SU-DHL-6 (cell line): Measurements from ENCODE around the gene CRYBG1.

Source experiments
- EZH2phosphoT487 ChIP-seq: fragments of 200-600 bp; sonication (generic), shearing (Covaris generic); conservative IDR thresholded peaks from 2 replicates; pipeline ENCODE4 v1.6.1; 2018; ENCODE audit warnings: mild to moderate bottlenecking, antibody characterized with exemption, low read length, moderate library complexity, mixed read lengths
- TF ChIP-seq, protein P1 (sequence below): fragments of 200-600 bp; sonication (generic); IDR thresholded peaks from one replicate; pipeline ENCODE4 v1.5.1; 2017; ENCODE audit warnings: antibody characterized with exemption, mild to moderate bottlenecking, low read length, moderate library complexity; ENCODE audit not compliant: insufficient read depth, poor library complexity, severe bottlenecking

DNA sequence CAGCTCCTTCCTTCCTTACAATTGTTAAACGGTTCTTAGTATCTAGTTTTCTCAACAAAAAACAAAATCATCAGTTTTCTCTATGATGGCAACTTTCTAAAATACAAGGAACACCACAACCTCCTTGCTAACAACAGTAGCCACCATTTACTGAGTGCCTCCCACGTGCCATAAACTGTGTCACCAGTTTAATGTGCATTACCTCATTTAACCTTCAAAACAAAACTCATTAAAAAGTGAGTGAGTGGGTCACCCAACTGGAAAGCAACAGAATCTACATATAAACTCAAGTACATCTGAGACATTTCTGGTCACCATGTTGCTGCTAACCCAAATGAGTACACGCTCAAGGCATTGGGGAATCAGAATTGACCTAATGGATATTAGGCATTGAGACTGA is 257.8 kb downstream of the CRYBG1 start:
- TF ChIP-seq, protein P1, sequence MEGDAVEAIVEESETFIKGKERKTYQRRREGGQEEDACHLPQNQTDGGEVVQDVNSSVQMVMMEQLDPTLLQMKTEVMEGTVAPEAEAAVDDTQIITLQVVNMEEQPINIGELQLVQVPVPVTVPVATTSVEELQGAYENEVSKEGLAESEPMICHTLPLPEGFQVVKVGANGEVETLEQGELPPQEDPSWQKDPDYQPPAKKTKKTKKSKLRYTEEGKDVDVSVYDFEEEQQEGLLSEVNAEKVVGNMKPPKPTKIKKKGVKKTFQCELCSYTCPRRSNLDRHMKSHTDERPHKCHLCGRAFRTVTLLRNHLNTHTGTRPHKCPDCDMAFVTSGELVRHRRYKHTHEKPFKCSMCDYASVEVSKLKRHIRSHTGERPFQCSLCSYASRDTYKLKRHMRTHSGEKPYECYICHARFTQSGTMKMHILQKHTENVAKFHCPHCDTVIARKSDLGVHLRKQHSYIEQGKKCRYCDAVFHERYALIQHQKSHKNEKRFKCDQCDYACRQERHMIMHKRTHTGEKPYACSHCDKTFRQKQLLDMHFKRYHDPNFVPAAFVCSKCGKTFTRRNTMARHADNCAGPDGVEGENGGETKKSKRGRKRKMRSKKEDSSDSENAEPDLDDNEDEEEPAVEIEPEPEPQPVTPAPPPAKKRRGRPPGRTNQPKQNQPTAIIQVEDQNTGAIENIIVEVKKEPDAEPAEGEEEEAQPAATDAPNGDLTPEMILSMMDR: no peak
- no peak for TF ChIP-seq EZH2phosphoT487
